NB4 (cell line): Measurements from ENCODE around the gene MESP1.

ENCODE experiments used
- DNase-seq: peaks from one replicate; pipeline ENCODE4 v3.0.0; 2010; ENCODE audit warnings: low read depth
- H3K4me3 ChIP-seq: one replicate; pipeline ENCODE4 v1.5.1; 2011; ENCODE audit warnings: mild to moderate bottlenecking, low read depth, low read length, moderate library complexity
- MYC ChIP-seq: IDR thresholded peaks from 2 replicates; pipeline ENCODE4 v1.6.1; 2011; ENCODE audit warnings: low read depth, low read length
- POLR2A ChIP-seq: IDR thresholded peaks from 2 replicates; pipeline ENCODE4 v1.6.1; 2011; ENCODE audit warnings: mild to moderate bottlenecking; ENCODE audit not compliant: insufficient read length; ENCODE audit errors: extremely low read depth
- TF ChIP-seq, protein P1 (sequence below): IDR thresholded peaks from one replicate; pipeline ENCODE4 v1.5.1; 2012; ENCODE audit warnings: low read depth, low read length
- TF ChIP-seq, protein P2 (sequence below): IDR thresholded peaks from 2 replicates; pipeline ENCODE4 v1.6.1; 2011; ENCODE audit warnings: low read depth, low read length

The MESP1 gene

DNA sequence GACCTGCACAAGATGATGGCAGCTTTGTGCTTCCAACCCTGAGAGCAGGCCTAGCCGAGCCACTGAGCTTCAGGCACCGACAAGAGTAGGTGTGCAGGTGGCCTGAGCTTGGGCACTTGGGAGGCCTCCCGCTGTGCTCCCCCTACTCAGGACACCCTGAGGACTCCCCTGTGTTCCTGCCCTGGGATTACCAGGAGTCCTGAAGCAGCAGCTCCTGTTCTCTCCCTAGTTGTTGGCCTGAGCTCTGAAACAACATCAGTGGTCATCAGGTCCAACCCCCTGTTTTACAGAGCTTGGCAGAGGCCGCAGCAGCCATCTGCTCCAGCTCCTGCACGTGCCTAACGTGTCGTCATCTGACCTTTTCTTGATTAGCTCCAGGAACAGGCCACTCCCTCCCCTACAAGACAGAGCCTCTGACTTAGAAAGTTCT is 17.0 kb upstream of the MESP1 start:
- TF ChIP-seq MYC: no peak
- TF ChIP-seq, protein P1, sequence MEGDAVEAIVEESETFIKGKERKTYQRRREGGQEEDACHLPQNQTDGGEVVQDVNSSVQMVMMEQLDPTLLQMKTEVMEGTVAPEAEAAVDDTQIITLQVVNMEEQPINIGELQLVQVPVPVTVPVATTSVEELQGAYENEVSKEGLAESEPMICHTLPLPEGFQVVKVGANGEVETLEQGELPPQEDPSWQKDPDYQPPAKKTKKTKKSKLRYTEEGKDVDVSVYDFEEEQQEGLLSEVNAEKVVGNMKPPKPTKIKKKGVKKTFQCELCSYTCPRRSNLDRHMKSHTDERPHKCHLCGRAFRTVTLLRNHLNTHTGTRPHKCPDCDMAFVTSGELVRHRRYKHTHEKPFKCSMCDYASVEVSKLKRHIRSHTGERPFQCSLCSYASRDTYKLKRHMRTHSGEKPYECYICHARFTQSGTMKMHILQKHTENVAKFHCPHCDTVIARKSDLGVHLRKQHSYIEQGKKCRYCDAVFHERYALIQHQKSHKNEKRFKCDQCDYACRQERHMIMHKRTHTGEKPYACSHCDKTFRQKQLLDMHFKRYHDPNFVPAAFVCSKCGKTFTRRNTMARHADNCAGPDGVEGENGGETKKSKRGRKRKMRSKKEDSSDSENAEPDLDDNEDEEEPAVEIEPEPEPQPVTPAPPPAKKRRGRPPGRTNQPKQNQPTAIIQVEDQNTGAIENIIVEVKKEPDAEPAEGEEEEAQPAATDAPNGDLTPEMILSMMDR: no peak
- TF ChIP-seq POLR2A: no peak
- TF ChIP-seq, protein P2, sequence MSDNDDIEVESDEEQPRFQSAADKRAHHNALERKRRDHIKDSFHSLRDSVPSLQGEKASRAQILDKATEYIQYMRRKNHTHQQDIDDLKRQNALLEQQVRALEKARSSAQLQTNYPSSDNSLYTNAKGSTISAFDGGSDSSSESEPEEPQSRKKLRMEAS: no peak
- no peak for DNase-seq
- no peak overlapping the region for H3K4me3 ChIP-seq

DNA sequence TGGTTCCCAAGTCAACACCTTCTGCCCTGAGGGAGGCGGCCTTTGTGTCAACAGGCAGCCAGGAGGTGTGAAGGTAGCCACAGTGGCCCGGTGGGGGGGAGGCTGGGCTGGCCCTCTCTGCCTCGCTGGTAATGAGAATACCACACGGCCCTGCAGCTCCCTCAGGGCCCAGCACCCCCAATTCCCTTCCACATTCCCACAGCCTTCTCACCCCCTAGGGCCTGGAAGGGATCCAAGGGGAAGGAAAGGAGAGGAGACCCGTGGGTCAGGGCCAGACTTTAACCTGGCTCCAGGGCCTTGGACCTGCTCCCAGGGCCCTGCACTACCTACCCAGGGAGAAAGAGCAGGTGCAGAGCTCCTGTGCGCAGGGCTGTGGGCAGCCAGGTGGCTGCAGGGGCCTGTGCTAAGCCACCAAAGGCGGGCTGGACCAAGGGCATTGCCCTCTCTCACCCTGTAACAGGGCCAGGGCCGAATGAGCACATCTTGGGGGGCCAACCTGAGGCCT is 16.4 kb upstream of the MESP1 start:
- no peak for DNase-seq
- H3K4me3 ChIP-seq: no peak overlapping the region
- TF ChIP-seq, protein P1: no peak

DNA sequence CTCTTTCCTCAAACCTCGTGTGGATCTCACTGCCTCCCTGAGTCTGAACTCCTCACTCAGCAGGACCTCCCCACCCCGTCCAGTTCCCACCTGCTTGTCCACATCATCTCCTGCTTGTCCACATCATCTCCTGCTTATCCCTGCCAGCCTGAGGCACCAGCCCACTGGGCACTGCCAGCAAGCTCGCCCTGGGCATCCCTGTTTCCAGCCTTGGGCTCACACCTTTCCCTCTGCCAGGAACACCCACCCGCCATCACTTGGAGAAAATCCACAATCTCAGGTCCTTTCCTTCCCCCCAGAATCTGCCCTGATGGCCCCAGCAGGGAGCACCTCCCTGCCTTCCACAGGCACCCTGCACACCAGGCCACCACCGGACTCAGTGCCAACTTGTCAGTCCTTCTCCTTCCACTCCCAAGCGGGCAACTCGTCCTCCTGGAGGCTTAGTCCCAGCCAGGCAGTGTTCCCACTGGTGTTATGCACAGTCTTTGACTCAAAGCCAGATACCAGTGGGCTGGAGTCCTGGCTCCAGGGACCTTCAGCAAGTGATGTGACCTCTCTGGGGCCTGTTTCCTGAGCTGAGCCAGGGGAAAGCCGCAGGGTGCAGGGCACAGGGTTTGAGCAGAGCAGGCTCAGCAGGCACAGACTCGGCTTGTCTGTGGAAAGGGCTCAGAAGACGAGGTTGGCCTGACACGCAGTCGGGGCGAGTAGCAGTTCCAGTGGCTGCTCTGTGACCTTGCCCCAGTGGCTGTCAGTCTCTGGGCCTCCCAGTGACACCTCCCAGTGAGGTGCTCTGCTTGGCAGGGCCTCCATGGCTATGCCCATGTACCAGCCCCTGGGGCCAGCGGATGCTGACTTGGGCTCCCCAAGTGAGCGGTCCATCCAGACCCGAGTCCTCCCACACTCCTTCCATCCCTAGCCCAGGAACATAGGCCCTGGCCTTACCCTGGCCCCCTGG is 15.6 kb upstream of the MESP1 start:
- TF ChIP-seq MYC (no peak), POLR2A (no peak)
- TF ChIP-seq, protein P1: no peak
- TF ChIP-seq, protein P2: no peak
- DNase-seq: no peak

DNA sequence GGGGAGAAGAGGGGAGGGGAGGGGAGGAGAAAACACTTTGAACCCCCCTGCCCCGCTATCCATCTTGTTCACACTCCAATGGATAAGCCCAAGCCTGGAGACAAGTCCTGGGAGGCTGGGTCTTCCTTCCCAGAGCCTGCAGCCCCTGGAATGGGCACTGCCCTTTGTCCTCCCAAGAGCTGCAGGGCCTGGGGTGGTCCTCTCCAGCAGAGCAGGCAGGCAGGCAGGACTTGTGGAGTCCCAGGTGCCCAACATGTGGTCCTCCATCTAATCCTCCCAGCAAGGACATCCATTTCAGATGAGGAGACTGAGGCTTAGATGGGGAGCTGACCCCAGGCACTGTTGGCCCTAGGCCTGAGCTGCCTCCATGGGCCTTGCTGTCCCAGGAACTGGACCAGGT is 14.6 kb upstream of the MESP1 start:
- no peak overlapping the region for H3K4me3 ChIP-seq
- no peak for DNase-seq
- no peak for TF ChIP-seq POLR2A
- TF ChIP-seq, protein P1: no peak
- TF ChIP-seq MYC: no peak

More for the DNA sequence above, 15.6 kb upstream of the MESP1 start:
- no peak overlapping the region for H3K4me3 ChIP-seq

DNA sequence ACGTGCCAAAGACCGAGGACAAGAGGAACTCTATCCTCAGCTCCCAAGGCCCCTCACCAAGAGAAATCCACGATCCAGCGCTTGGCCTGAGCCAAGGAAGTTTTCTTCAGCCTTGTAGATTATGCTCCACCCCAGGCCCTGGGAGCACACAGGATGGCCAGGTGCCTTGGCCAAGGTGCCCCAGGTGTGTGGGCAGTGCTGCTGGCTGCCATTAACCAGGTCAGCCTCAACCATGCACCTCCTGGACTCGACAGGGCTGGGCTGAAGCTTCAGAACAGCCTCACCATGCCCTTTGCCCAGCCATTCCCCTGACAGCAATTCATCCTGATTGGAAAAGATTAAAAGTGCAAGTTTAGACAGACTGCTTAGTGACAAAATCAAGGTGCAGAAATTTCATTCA is 10.9 kb upstream of the MESP1 start:
- DNase-seq: no peak
- H3K4me3 ChIP-seq: no peak overlapping the region
- TF ChIP-seq, protein P1: no peak
- TF ChIP-seq MYC: no peak
